GM13977 (cell line): ENCODE data around the gene KSR1.
A peak's percentile ranks its signal among the peaks of the same experiment; 100 is the strongest.

Source experiments
- DNase-seq: peaks from one replicate; pipeline ENCODE4 v3.0.0; 2012; ENCODE audit warnings: low spot score
- in situ Hi-C: fragments of 300-500 bp; cut with MboI; formaldehyde crosslinking; loops from one replicate; pipeline ENCODE4 v1.12.0; 2022; ENCODE audit warnings: low sequenced_read_pairs, low pct_unique_long_range_greater_than_20kb, mixed read lengths, inconsistent platforms; ENCODE audit not compliant: unreplicated experiment
- TF ChIP-seq, protein P1 (sequence below): IDR thresholded peaks from 2 replicates; pipeline ENCODE4 v1.5.1; 2012; ENCODE audit warnings: mild to moderate bottlenecking, control low read depth; ENCODE audit not compliant: insufficient read depth; ENCODE audit errors: extremely low read depth, missing control alignments

KSR1 gene

DNA sequence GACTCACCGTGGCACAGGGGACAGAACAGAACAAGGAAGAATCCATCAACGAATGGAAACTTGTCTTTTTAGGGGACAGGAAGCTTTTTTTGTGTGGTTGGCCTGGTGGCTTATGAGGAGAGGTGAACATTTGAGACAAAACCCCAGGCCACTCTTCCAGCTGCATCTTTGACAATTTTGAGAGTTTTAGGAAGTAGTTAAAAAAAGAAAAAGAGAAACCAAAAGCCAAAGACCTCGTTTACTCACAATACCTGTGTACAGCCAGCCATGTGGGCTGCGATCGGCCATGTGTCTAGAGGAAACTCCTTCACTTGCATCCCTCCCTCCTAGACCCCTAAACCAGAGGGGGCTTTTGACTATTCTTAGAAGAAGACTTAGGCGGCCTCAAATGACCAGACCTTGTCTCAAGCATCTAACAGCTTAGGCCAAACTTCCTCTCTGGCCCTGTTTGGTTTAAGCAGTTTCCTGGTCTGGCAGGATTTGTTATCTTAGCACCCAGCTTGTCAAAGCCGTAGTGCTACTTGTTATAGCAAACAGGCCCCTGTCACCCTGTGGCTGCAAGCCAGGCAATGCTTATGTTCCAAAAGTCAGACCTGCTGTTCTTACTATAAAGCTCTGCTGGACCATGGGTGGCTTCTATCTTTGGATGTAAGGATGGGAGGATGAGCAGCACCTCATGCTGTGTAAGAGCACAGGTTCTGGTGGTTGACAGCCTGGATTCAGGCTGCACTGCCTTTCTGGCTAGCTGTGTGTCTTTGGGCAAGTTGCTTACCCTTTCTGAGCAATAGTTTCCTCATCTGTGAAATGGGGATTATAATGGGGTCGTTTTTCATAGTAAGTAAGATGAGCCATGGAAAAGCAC is 17.7 kb downstream of the KSR1 start:
- TF ChIP-seq, protein P1, sequence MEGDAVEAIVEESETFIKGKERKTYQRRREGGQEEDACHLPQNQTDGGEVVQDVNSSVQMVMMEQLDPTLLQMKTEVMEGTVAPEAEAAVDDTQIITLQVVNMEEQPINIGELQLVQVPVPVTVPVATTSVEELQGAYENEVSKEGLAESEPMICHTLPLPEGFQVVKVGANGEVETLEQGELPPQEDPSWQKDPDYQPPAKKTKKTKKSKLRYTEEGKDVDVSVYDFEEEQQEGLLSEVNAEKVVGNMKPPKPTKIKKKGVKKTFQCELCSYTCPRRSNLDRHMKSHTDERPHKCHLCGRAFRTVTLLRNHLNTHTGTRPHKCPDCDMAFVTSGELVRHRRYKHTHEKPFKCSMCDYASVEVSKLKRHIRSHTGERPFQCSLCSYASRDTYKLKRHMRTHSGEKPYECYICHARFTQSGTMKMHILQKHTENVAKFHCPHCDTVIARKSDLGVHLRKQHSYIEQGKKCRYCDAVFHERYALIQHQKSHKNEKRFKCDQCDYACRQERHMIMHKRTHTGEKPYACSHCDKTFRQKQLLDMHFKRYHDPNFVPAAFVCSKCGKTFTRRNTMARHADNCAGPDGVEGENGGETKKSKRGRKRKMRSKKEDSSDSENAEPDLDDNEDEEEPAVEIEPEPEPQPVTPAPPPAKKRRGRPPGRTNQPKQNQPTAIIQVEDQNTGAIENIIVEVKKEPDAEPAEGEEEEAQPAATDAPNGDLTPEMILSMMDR = no peak
- in situ Hi-C loops = no loop called here
- peak; percentile 55 for DNase-seq

DNA sequence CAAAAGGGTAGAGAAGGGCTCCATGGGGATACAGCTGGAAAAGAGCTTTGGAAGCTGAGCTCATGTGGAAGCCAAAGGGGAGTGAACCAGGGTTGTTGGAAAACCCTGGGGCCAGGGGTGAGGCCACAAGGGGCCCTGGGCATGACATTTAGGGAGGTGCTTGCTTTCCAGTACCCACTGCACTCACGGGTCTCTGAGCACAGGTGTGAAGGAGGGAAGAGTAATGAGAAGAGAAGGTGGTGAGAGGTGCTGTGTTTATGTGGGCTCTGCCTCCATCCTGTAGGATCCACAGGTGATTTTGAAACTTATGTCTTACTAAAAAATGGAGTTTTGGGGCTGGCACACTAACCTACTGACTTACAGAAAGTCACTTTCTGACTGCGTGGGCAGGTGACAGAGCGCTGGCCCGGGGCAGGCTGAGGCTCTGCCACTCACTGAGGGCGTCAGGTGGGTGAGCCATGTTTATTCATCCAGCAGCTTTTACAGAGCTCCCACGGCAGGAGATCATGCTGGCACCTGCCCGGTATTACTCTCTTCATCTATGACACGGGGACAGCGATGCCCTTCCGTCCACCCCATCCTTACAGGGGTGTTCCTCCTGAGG is 18.9 kb downstream of the KSR1 start:
- in situ Hi-C loops = no loop called here
- no peak for DNase-seq
- TF ChIP-seq, protein P1 = no peak

DNA sequence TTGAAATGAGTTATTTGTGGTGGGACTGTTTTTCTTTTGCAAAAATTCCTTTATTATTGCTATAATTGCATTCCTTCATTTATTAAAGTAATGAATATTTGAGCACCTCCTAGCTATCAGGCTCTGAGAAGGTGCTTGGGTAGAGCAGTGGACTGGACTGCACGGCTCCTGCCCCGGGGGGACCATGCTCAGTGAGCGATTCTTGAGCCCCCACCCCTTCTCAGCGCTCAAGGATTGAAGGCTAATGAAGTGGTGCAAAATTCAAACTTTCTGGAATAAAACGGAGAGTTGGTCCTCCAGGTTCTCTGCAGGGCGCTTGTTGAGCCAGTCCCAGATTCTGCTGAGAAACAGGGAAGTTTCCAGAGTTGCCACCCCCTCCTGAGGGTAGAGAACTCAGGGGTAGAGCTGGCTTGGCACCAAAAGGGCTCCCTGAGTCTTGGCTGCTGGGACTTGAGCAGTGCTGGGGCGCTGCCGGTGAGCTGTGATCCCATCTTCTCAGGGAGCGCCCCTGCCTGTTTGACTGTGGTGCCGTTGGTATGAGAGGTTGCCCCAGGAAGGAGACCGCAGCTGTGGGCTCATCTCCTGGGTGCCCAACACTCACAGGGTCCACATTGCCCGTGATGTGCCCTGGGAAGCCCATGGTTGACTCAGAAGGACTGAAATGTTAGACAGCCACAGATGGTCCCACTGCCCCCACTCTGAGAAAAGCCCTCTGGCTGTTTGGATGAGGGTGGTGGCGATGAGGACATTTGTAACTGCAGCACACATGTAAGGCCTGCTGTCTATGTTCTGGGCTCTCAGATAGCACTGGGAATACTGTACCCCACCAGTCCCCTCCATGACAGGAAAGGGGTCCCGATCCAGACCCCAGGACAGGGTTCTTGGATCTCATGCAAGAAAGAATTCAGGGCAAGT is 20.0 kb downstream of the KSR1 start:
- TF ChIP-seq, protein P1 = no peak
- DNase-seq = no peak
- in situ Hi-C loops = no loop called here

DNA sequence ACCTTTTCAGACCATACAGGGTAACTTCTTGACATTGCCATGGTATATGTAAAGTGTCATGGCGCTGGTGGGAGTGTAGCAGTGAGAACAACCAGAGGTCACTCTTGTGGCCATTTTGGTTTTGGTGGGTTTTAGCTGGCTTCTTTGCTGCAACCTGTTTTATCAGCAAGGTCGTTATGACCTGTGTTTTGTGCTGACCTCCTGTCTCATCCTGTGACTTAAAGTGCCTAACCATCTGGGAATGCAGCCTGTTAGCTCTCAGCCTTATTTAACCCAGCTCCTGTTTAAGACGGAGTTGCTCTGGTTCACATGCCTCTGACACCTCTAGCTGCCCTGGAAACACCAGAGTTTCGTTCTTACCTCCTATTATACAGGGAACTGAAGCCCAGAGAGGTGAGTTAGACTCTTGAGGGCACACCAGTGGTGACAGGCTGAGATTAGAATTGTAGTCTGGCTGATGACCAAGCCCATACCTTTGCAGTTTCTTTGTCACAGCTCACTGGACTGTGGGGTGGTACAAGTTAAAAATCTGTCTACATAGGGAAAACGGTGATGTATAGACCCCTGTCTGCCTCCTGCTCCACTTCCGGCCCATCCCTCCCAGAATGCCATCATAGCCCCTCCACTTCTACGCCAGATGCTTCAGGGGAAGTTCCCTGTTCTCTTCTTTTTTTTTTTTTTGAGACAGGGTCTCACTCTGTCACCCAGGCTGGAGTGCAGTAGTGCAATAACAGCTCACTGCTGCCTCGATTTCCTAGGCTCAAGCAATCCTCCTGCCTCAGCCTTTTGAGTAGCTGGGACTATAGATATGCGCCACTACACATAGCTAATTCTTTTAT is 21.0 kb downstream of the KSR1 start:
- TF ChIP-seq, protein P1 = no peak
- in situ Hi-C loops = no loop called here
- DNase-seq = peak; percentile 37

DNA sequence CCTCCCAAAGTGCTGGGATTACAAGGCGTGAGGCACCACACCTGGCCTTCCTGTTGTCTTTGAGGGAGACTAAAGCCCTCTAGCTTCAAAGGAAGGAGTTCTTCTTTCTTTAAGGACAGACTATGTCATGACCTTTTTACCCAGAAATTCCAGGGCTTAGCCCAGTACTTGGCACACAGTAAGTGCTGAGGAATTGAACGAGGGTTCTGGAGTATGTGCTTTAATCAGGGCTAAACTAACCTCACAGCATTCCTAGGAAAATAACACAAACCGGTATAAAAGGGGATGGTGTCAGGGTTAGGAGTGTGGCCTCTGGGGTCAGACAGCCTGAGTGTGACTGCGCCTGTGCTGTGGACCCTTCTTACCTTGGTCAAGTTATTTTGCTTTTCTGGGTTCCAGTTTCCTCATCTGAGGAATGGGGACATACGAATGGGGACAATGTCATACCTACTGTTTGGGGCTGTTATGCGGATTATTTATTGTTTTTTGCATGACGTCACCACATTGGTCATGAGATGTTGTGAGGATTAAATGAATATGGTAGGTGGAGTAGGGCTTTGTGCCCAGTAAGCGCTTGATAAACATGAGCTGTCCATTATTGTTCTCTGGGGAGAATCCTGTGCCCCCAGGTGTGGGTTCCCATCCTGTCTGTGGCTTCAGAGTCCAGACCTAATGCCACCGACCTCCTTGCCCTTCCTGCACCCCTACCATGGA is 21.9 kb downstream of the KSR1 start:
- TF ChIP-seq, protein P1 = no peak
- no peak for DNase-seq
- in situ Hi-C loops = no loop called here
